A673 (cell line): ENCODE measurements around the gene CDH4. TPM values are rescaled to one million over a fixed set of nuclear protein-coding genes. Genes with fewer than 3 reads are reported as not detected.

Experiments
- BruUV-seq: library from RNA; stranded (reverse); fragments of 400-500 nt; replicated peaks from 2 replicates; lab custom pipeline; 2021; lab: Mats Ljungman, UMichigan
- CTCF ChIA-PET: fragments of 300-600 bp; sonication (Branson Sonifier 250); formaldehyde crosslinking; loops from one replicate; lab custom pipeline; 2022; ENCODE audit warnings: antibody characterized with exemption; lab: Charles Lee
- POLR2A ChIA-PET: fragments of 300-600 bp; sonication (Branson Sonifier 250); formaldehyde crosslinking; loops from one replicate; lab custom pipeline; 2022; ENCODE audit warnings: antibody characterized with exemption; ENCODE audit not compliant: low non-redundant PET; lab: Charles Lee
- DNase-seq: peaks from one replicate; pipeline ENCODE4 v3.0.0-alpha.2; 2015; ENCODE audit warnings: low spot score
- H3K27ac ChIP-seq: fragments of 200-600 bp; sonication (generic); 2 replicates; pipeline ENCODE4 v1.5.1; 2016; ENCODE audit warnings: mixed run types, low read depth, mild to moderate bottlenecking, mixed read lengths, antibody characterized with exemption, low read length; ENCODE audit not compliant: poor library complexity, severe bottlenecking
- H3K27me3 ChIP-seq: fragments of 200-600 bp; sonication (generic); replicated peaks from 2 replicates; pipeline ENCODE4 v1.6.1; 2017; ENCODE audit warnings: mixed run types, low read depth, mild to moderate bottlenecking, mixed read lengths, antibody characterized with exemption, low read length; ENCODE audit not compliant: insufficient read depth, poor library complexity
- H3K36me3 ChIP-seq: fragments of 200-600 bp; sonication (generic); 2 replicates; pipeline ENCODE4 v1.6.1; 2016; ENCODE audit warnings: mixed run types, mild to moderate bottlenecking, mixed read lengths, antibody characterized with exemption, low read length; ENCODE audit not compliant: insufficient read depth, poor library complexity, severe bottlenecking
- H3K4me1 ChIP-seq: fragments of 200-600 bp; sonication (generic); 2 replicates; pipeline ENCODE4 v1.6.1; 2017; ENCODE audit warnings: mixed run types, mild to moderate bottlenecking, mixed read lengths, antibody characterized with exemption, low read length; ENCODE audit not compliant: insufficient read depth, poor library complexity, severe bottlenecking
- H3K4me3 ChIP-seq: fragments of 200-600 bp; sonication (generic); 2 replicates; pipeline ENCODE4 v1.5.1; 2016; ENCODE audit warnings: low read depth, mixed run types, mild to moderate bottlenecking, mixed read lengths, low read length; ENCODE audit not compliant: poor library complexity, severe bottlenecking
- H3K9me3 ChIP-seq: fragments of 200-600 bp; sonication (generic); 2 replicates; pipeline ENCODE4 v1.6.1; 2016; ENCODE audit warnings: mixed run types, low read depth, mild to moderate bottlenecking, mixed read lengths, antibody characterized with exemption, low read length; ENCODE audit not compliant: poor library complexity, severe bottlenecking
- EZH2 ChIP-seq: fragments of 200-600 bp; sonication (generic); IDR thresholded peaks from 2 replicates; pipeline ENCODE4 v1.6.1; 2017; ENCODE audit warnings: borderline replicate concordance, low read depth, mild to moderate bottlenecking, mixed read lengths, antibody characterized with exemption, low read length; ENCODE audit not compliant: poor library complexity, severe bottlenecking
- intact Hi-C: fragments of 100-400 bp; cut with micrococcal nuclease; formaldehyde crosslinking; loops from one replicate; pipeline ENCODE4 v1.10.0; 2022; ENCODE audit not compliant: unreplicated experiment
- total RNA-seq: library from RNA; stranded (reverse); gene quantifications from 2 replicates; pipeline ENCODE4 v1.2.3, GENCODE V29; 2021
- TF ChIP-seq, protein P1 (sequence below): fragments of 300-800, 200-600 bp; sonication (generic); conservative IDR thresholded peaks from 2 replicates; pipeline ENCODE4 v1.5.1; 2017; ENCODE audit warnings: low read depth, mild to moderate bottlenecking, antibody characterized with exemption, low read length, moderate library complexity, mixed read lengths

The CDH4 gene
- total RNA-seq, 1 experiment from 2014 or later = 8.3 TPM

DNA sequence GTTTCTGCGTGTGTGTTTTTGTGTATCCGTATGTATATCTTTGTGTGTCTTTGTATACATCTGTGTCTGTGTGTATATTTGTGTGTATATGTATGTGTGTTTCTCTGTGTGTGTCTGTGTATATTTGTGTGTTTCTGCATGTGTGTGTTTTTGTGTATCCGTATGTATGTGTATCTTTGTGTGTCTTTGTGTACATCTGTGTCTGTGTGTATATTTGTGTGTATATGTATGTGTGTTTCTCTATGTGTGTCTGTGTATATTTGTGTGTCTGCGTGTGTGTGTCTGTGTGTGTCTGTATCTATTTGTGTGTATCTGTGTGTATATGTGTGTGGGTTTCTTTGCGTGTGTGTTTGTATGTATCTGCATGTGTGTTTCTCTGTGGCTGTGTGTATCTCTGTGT is 192.6 kb downstream of the CDH4 start:
- ChIA-PET CTCF (no interaction called here), POLR2A (no interaction called here)
- no peaks in the 10 kb centered on the region for H3K27me3 ChIP-seq
- H3K4me3 ChIP-seq = no peak overlapping the region
- H3K9me3 ChIP-seq = no peaks in the 10 kb centered on the region
- no TSS peak for BruUV-seq
- H3K36me3 ChIP-seq = no peaks in the 10 kb centered on the region
- H3K27ac ChIP-seq = no peak overlapping the region
- intact Hi-C loops = no loop called here
- H3K4me1 ChIP-seq = peaks cover 16% of the 10 kb centered on the region
- TF ChIP-seq, protein P1, sequence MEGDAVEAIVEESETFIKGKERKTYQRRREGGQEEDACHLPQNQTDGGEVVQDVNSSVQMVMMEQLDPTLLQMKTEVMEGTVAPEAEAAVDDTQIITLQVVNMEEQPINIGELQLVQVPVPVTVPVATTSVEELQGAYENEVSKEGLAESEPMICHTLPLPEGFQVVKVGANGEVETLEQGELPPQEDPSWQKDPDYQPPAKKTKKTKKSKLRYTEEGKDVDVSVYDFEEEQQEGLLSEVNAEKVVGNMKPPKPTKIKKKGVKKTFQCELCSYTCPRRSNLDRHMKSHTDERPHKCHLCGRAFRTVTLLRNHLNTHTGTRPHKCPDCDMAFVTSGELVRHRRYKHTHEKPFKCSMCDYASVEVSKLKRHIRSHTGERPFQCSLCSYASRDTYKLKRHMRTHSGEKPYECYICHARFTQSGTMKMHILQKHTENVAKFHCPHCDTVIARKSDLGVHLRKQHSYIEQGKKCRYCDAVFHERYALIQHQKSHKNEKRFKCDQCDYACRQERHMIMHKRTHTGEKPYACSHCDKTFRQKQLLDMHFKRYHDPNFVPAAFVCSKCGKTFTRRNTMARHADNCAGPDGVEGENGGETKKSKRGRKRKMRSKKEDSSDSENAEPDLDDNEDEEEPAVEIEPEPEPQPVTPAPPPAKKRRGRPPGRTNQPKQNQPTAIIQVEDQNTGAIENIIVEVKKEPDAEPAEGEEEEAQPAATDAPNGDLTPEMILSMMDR = no peak
- DNase-seq = no peak

DNA sequence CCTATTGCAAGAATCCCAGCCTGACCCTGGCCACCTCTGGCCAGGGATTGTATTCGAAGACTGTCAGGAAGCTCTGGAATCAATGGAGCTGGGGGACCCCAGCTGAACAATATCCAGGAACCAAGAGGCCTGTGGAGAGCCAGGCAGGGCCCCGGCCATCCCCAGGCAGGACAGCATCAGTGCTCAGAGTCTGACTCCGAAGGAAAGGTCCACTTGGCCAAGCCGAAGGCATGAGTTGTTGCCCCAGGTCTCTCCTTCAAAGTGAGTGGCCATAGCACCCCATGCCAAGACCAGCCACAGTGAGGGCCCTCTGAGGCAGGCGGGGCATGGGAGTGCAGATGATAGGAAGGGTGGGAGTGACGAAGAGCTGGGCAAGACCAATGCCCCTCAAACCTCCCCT is 193.1 kb downstream of the CDH4 start:
- intact Hi-C loops = no loop called here
- TF ChIP-seq, protein P1 = no peak
- TF ChIP-seq EZH2 = no peak
- POLR2A ChIA-PET = no interaction called here
- H3K27me3 ChIP-seq = no peaks in the 10 kb centered on the region
- no peak overlapping the region for H3K27ac ChIP-seq
- no peak for DNase-seq
- H3K9me3 ChIP-seq = no peaks in the 10 kb centered on the region
- CTCF ChIA-PET = no interaction called here
- peaks cover 16% of the 10 kb centered on the region for H3K4me1 ChIP-seq
- BruUV-seq = no TSS peak
- H3K36me3 ChIP-seq = no peaks in the 10 kb centered on the region
- no peak overlapping the region for H3K4me3 ChIP-seq

DNA sequence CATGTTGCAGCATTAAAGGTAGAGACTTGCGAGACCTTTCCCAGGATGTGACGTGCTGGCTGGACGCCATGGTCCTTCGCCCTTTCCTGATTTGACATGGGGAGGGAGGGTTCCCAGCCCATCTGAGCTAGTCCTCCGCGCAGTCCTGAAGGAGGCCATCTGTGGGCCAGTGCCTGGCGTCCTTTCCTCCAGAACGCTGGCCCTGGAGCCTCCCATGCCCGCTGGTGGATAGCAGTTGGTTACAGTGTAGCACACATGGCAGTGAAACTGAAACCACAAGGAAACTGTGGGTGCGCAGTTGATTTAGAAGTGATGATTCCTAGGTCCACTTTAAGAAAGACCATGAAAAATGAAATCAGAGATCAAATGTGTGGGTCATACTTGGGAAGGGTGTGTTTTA is 193.7 kb downstream of the CDH4 start:
- H3K27me3 ChIP-seq = no peaks in the 10 kb centered on the region
- H3K27ac ChIP-seq = no peak overlapping the region
- BruUV-seq = no TSS peak
- H3K36me3 ChIP-seq = no peaks in the 10 kb centered on the region
- no peak for DNase-seq
- no peak overlapping the region for H3K4me3 ChIP-seq
- ChIA-PET POLR2A (no interaction called here), CTCF (no interaction called here)
- TF ChIP-seq, protein P1 = no peak
- no peak for TF ChIP-seq EZH2
- H3K4me1 ChIP-seq = peaks cover 13% of the 10 kb centered on the region
- intact Hi-C loops = no loop called here
- H3K9me3 ChIP-seq = no peaks in the 10 kb centered on the region
